Right renal pelvis (tissue), 4 donors: ENCODE measurements around the gene THAP7. TPM values are rescaled to one million over a fixed set of nuclear protein-coding genes. Genes with fewer than 3 reads are reported as not detected.
A peak's percentile ranks its signal among the peaks of the same experiment; 100 is the strongest.
"Not testable (repeated sequence)": the region's sequence is repeated elsewhere in the genome, so short reads cannot be mapped to it uniquely, and the experiment has no call there.

Experiments used
- DNase-seq, 4 donors: peaks; one replicate each; pipeline ENCODE4 v3.0.0-alpha.2; 2013; ENCODE audit warnings: low read depth in 4 of 4, low spot score in 3 of 4, missing footprints in 1 of 4
- polyA plus RNA-seq, 4 donors: library from polyadenylated mRNA; unstranded; fragments of 120-200 nt; gene quantifications; one replicate each; pipeline ENCODE4 v1.2.1, GENCODE V29; 2013; ENCODE audit not compliant: insufficient read length in 4 of 4

THAP7 gene, protein sequence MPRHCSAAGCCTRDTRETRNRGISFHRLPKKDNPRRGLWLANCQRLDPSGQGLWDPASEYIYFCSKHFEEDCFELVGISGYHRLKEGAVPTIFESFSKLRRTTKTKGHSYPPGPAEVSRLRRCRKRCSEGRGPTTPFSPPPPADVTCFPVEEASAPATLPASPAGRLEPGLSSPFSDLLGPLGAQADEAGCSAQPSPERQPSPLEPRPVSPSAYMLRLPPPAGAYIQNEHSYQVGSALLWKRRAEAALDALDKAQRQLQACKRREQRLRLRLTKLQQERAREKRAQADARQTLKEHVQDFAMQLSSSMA
- 10 to 100 TPM; 17.9 to 24.1 (median 19.4) TPM for polyA plus RNA-seq

DNA sequence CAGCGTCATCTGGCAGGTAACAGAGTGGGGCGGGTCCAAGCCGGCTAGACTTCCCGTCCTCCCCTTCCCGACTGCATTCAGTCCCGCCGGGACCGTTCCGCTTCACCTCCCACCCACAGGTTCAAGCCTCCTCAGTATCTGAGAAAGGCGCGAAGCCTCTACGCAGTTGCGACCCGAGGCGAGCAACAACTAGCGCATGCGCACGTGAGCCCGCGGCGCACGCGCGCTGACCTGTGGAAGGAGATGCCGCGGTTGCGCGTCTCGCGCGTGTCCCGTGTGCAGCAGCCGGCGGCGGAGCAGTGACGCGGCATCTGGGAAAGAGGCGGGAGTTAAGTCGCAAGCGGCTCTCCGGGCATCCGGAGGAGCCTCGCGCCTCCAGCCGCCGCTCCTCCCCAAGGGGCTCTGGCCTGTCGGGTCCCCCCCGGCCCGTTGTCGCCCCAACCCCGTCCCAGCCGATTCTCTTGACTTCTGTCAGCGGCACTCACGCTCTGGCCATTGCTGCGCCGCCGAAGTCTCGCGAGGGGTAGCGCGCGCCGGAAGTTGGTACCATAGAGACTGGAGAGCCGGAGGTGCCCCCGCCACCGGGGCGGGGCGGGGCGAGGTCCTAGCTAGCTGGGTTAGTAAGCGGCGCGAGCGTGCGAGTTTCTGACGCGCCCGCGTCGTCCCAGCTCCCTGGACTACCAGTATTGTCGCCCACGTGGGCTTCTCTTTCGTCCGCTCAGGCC is at the start of gene THAP7:
Gene THAP7, minus strand, starts transcription at position 518 of the 725 bp plus-strand sequence. Its CDS starts 207 bp downstream, at position 311.
- peak; percentile 88 to 94 (median 90) for DNase-seq

DNA sequence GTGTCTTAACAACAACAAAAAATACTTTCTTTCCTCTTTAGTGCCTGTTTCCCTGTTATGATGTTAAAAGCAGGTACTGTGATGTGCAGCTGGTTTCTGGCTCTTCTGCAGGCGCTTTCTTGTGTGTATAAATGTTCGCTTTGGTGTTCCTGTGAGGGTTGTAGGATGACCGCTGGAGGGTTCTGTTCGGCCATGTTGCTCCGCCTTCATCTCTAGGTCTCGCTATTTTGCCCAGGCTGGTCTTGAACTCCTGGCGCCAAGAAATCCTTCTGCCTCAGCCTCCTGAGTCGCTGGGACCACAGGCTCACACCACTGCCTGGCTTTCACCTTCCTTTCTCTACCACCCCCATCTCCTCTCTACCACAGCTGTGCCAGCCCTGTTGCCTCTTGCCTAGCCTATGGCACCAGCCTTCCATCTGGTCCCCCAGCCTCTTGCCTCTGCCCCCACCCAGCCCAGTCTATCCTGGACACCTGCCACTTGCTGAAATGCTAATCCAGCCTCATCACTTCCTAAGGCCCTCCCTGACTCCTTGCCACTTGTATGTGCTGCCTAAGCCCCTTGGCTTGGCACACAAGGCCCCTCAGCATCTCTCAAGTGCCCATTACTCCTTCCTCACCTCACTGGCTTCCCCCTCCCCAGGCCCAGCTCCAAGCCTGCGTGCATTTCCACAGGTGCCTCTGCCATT is 49.4 kb upstream of the THAP7 start:
- DNase-seq = no peak

DNA sequence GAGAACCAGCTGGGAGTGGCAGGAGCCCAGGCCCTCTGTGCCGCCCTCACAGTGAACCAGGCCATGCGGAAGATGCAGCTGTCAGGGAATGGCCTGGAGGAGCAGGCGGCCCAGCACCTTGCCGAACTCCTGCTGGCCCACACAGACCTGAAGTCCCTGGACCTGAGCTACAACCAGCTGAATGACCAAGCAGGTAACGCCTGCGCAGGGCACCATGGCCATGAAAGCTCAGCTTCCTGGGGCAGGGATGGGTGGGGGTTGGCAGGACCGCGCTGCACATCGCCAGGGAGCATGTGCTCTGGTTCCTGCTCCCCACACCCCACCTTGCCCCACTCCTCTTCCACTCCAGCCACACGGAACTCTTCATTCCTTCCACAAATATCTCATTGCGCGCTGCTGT is 47.0 kb upstream of the THAP7 start:
- DNase-seq = not testable (repeated sequence)

DNA sequence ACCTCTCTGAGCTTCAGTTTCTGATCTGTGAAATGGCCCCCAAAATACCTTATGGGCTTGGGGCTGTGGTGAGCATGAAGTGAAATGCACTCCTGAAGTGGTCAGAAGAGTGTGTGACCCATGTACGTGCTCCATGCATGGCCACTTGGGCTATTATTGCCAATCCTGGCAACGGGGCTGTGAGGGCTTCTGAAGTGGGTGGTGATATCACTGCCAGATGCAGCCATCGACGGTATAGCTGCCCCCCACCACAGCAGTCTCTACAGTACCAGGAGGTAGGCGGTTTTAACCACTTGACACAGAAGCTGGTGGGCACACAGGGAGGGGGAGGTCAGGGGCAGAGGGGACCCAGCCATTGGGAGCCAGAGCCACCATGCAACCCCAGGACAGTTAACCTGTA is 46.5 kb upstream of the THAP7 start:
- not testable (repeated sequence) for DNase-seq

DNA sequence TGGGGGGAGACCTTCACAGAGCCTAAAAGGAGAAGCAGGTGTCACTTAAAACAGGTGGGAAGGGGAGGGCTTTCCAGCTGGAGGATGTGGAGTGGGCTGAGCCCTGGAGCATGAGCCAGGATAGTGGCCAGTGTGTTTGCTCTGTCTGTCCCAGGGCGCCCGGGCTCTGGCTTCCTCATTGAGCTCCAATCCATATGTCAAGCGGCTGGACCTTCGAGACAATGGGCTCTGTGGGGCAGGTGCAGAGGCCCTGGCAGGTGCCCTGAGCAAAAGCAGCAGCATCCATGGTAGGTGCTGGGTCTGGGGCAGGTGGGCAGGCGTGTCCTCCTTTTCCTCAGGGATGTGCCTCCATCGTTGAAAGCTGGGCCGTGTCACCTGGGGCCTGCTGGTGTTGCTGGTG is 45.8 kb upstream of the THAP7 start:
- no peak for DNase-seq

DNA sequence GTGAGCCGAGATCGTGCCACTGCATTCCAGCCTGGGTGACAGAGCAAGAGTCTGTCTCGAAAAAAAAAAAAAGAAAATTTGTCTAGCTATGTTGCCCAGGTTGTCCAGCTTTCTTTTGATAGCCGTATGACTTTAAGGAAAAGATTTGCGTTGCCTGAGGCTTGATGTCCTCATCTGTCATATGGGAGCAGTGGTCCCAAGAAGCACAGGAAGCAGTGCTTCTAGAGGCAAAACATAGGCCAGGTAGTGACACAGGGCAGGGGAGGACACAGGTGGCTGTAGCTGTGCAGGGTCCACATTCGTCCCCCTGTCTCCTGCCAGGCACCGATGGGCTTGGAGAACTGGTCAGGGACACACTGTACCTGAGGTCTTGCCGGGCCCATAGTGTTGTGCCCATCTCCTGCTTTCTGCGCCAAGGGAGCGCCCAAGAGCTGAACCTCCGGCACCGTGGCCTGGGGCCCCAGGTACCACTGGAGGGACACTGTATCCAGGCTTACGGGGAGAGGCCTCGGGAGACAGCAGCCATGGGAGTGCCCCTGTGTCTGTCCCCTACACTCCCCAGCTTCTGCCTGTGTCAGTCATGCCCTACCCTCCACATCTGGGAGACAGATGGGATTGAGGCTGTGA is 45.2 kb upstream of the THAP7 start:
- DNase-seq = no peak

DNA sequence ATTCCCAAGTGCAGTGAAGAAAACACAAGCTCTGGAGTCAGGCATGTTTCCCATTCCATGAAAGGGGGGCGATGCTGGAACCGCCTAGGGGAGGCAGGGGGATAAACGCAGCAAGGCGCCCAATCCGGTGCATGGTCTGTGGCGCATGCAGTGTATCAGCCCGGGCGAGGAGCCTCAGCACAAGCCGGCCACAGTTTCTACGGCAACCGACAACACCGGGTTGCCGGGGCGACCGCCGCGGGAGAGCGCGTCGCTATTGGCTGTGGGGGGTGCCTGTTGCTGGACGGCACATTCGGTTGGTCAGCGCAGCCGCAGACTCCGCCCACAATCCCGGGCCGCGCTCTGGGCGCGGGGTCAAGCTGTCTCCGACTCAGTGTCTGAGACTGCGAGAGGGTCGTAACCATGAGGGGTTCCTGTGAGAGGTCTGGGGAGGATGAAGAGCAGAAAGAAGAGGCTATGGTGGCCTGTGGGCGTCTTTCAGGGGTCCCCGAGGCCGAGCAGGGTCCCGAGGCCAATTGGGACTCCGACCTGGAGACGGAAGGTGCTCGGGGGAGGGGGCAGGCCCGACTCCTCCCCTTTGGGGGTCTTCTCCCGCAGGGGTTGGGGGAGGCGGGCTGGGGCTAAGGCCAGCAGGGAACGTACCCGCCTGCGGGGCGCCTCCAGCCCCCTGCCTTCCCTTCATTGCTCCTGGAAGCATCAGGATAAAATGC is 43.8 kb upstream of the THAP7 start, which contains the start of gene LRRC74B:
Gene LRRC74B, plus strand, starts transcription at position 362 of the 710 bp plus-strand sequence. Its CDS starts 41 bp downstream, at position 403.
- DNase-seq = peak; percentile 70 to 83 (median 76)

DNA sequence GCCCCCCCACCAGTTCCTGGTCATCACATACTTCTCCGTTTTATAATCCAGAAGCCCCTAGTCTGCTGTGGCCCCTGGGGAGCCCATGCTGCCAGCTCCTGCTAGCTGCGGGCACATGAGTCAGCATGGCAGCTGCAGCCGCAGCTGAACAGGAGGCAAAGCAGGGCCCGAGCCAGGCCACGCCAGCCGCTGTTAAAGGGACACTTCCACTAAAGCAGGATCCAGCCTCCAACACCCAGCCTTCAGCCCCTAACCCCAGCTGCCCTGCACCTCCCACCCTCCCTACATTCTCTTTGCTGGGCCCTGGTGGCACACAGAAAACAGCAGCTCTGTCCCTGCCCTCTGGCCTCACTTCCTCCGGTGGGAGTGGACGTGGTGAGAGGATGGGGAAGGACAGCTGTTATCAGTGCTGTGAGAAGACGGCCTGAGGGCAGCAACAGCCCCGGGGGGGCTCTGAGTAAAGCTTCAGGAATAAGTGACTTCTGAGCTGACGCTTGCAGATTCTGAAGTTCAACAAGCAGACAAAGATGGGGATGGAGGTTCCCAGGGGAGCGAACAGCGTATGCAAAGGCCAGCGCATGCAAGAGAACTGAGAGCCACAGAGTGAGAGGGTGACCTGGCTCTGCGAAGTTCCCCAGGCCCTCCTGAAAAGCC is 43.1 kb upstream of the THAP7 start:
- DNase-seq = no peak

DNA sequence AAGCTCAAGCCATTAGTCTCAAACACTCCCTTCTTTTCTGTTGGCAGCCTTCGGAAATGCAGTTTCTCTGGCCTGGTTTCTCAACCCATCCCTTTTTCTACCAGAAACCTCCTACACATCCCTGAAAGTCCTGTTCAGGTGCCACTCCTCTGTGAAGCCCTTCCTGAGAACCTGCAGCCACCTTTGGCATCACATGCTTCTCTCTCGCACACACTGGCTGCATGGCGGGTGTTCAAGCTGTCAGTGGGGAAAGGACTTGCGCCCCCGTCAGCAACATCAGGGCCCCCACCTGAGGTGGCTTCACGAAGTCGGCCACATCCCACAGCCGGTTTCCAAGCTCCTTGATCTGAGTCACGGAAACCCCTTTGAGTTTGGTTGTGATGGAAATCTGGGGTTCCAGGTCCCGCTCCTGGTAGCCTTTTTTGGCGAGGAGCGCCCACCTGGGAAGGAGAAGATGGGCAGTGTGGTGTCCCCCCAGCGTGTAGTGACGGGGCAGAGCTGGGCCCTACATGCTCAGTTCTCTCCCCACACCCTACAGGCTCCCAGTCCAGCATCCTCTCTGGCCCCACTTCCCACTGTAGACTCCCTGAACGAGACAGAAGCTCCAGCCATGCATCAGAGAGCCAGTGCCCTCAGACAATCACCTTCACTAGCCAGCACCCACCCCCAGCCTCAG is 42.1 kb upstream of the THAP7 start:
- no peak for DNase-seq

DNA sequence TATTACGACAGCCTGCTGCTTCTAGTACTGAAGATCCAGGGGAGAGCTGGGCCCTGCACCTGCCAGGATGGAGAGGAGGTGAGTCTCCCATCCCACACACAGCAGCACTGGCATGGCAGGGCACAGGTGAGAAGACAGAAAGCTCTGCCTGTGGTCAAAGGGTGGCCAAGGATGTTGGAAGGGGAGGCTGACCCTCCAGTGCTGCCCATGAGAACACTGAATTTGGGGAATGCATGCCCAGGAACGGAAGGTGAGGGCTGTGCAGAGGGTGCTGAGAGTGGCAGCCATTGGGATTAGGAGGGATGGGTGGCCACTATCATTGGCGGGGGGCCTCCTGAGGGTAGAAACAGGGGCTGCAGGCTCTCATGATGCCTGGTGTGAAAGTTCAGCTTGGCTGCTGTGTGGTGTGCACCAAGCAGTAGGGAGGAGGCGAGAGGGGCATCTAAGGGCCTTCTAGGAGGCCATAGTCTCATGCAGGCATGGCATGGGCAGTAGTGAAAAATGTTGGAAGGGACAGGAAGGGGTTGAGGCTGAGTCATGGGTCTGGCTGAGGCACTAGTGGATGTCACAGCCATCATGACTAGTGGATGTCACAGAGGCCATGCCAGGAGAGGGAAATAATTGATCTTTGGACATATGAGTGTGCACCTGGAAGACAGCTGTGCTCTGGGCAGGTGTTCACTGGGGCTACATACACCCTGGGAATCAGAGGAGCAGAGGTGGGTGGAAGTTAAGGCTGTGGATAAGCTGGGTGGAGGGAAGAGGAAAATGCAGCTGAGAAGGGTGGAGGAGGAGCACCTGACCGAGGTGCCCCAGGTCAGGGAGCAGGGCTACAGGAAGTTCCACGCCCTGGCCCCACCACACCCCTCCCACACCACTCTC is 41.3 kb upstream of the THAP7 start:
- no peak for DNase-seq

DNA sequence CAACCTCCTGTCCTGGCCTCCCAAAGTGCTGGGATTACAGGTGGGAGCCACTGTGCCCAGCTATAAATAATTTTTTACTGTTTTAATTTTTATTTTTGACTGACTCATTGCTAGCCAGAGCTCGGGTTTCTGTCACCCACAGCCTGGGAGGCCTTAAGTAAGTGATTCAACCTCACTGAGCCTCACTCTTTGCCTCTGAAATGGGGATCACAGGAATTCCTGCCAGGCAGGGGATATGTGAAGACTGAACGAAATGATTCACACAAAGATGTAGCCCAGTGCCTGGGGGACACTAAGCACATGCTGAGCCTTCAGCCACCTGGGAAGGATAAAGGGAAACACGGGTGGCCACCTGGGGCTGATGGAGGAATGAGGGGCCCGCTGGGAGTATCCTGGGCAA is 40.0 kb upstream of the THAP7 start:
- no peak for DNase-seq

DNA sequence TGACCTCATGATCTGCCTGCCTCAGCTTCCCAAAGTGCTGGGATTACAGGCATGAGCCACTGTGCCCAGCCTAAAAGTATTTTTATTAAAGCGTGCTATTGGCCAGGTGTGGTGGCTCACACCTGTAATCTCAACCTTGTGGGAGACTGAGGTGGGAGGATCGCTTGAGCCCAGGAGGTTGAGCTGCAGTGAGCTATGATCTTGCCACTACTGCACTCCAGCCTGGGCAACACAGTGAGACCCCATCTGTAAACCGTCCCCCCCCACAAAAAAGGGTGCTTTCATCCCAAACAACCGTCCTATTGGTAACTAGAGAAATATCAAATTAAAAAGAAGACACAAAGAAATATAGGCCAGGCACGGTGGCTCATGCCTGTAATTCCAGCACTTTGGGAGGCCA is 37.2 kb upstream of the THAP7 start:
- not testable (repeated sequence) for DNase-seq

DNA sequence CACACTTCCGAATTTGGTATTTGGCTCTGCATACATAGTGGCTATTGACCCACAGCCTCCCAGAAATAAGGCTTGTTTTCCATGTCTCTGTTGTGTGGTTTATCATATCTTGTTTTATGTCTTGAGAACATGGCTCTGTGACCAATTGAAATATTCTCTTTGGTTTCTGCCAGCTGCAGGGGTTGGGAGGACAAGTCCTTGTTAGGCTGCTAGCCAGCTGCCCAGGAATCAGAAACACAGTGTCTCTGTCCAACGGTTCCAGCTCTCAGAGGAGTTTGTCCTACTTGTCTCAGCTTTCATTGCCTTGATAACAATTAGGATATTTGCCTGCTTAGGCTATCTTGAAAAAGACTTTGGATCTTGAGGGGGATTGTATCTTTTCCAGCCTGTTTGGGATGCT is 36.5 kb upstream of the THAP7 start:
- no peak for DNase-seq

DNA sequence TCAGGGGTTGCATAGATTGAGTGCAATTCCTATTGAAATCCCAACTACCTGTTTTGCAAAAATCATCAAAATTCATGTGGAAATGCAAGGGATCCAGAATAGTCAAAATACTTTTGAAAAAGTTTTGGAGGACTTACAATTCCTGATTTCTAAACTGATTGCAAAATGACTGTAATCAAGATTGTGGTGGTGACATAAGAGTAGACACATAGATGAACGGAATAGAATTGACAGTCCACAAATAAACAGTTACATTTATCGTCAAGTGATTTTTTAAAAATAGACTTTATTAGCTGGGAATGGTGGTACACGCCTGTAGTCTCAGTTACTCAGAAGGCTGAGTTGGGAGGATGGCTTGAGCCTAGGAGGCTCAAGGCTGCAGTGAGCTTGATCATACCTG is 33.1 kb upstream of the THAP7 start:
- DNase-seq = no peak

DNA sequence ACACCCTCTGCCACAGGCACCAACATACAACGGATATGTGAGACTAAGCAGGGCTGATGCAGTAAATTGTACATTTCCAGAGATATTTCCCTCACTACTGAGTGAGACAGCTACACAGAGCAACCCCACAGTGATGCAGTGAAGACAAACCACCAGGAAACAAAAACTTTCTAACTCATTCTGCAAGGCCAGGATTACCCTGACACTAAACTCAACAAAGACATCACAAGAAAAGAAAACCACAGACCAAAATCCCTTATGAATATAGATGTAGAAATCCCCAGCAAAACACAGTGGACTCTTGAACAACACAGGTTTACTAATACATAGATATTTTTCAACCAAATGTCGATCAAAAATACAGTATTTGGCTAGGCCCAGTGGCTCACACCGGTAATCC is 32.0 kb upstream of the THAP7 start:
- no peak for DNase-seq

DNA sequence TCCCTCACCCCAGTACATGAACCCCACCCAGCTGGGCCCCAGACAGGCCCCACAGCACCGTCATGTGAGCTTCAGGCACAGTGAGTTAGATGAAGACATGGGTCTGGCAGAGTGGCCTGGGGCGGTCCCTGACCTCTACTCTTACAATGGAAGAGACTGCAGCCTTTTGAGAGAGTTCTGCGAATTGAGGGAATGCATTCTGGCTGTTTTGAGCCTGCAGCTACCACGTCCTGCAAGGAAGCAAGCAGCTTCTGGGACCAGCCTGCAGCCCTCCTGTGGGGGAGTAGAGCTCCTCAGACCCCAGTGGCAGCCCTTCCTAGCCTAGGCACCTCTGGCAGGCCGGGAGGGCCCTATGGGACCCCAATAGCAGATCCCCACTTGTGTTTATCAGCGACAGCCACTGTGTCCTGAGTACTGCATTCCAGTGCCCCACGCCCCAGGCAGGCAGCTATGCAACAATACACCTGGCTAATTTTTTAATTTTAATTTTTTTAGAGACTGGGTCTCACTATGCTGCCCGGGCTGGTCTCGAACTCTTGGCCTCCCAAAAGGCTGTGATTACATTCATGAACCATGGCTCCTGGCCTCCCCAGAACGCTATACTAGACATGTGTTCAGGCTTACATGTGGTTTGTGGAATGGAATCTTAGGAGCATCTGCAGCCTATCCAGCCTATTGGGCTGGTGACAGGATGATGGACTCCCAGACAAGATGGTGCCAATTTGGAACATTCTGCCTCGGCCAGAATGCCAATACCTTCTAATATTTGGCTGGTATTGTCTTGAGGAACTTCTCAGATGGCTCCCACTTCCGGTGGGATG is 31.2 kb upstream of the THAP7 start:
- DNase-seq = no peak
